ENCODE data around the gene LRRC28. TPM values are rescaled to one million over a fixed set of nuclear protein-coding genes. Genes with fewer than 3 reads are reported as not detected.

The LRRC28 gene
- total RNA-seq, 1 donor from 2014 or later, result 14.6 TPM

DNA sequence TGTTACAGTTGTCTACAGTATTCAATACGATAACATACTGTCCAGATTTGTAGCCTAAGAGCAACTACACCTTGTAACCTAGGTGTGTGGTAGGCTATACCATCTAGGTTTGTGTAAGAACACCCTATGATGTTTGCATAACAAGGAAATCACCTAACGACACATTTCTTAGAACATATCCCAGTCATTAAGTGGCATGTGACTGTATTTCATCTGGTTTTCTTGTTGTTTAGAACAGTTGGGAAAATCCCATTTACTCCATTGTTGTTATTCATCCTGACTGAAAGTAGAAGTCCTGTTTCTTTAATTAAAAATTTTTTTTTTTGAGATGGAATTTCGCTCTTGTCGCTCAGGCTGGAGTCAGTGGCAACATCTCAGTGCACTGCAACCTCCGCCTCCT lies 31.3 kb downstream of the LRRC28 start:
- H3K9me3 Mint-ChIP-seq, result peaks cover 12% of the 10 kb centered on the region
- H3K27me3 Mint-ChIP-seq (ENCODE audit: low read depth), result no peaks in the 10 kb centered on the region
- no peak overlapping the region for H3K4me3 Mint-ChIP-seq (ENCODE audit: low read depth)
- peaks cover 42% of the 10 kb centered on the region for H3K4me1 Mint-ChIP-seq (ENCODE audit: low read depth)
- peaks cover 30% of the 10 kb centered on the region for H3K36me3 Mint-ChIP-seq (ENCODE audit: low read depth)
- intact Hi-C loops (cut with micrococcal nuclease), result loop anchor here (2.0 kb wide), 1 partner anchor 222 kb away; no protein-coding TSS in a partner anchor
- H3K27ac Mint-ChIP-seq, result no peak overlapping the region
- DNase-seq (ENCODE audit: low spot score), result no peak

DNA sequence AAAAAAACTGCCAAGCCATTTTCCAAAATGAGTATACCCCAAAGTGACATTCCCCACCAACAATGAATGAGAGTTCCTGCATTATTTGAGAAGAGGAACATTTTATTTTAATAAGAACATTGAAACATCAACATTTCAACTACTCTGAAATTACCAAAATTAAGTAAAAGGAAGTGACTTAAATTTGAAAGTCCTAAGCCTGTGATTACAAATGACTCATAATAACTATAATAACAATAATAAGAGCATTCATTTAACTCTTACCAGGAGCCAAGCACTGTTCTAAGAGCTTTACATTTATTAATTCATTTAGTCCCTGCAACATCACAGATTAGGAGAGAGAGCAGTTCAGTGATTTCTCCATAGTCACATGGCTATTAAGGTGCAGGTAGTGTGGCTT lies 32.4 kb downstream of the LRRC28 start:
- H3K27ac Mint-ChIP-seq, result no peak overlapping the region
- intact Hi-C loops (cut with micrococcal nuclease), result loop anchor here (2.0 kb wide), 1 partner anchor 221 kb away; no protein-coding TSS in a partner anchor
- H3K36me3 Mint-ChIP-seq (ENCODE audit: low read depth), result peaks cover 29% of the 10 kb centered on the region
- peaks cover 37% of the 10 kb centered on the region for H3K4me1 Mint-ChIP-seq (ENCODE audit: low read depth)
- DNase-seq (ENCODE audit: low spot score), result no peak
- peaks cover 12% of the 10 kb centered on the region for H3K9me3 Mint-ChIP-seq
- H3K27me3 Mint-ChIP-seq (ENCODE audit: low read depth), result no peaks in the 10 kb centered on the region
- no peak overlapping the region for H3K4me3 Mint-ChIP-seq (ENCODE audit: low read depth)

DNA sequence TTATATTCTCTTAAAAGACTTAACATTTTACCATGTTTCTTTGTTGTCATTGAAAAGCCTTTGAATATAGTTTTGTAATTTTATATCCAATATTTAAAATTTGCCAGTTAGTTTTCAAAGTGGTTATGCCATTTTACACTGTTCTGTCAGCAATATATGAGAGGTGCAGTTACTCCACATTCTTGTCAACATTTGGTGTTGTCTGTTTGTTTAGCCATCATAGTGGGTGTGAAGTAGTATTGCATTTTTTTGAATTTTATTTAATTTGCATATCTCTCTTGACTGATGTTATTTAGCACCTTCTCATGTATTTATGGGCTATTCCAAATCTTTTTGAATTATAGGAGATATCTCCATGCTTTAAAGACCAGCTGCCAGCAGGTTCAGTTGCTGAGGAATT lies 40.4 kb downstream of the LRRC28 start:
- no peaks in the 10 kb centered on the region for H3K27me3 Mint-ChIP-seq (ENCODE audit: low read depth)
- DNase-seq (ENCODE audit: low spot score), result no peak
- H3K4me1 Mint-ChIP-seq (ENCODE audit: low read depth), result peaks cover 5% of the 10 kb centered on the region
- no peak overlapping the region for H3K4me3 Mint-ChIP-seq (ENCODE audit: low read depth)
- no peak overlapping the region for H3K27ac Mint-ChIP-seq
- H3K36me3 Mint-ChIP-seq (ENCODE audit: low read depth), result peaks cover 27% of the 10 kb centered on the region
- intact Hi-C loops (cut with micrococcal nuclease), result no loop called here
- H3K9me3 Mint-ChIP-seq, result peaks cover 9% of the 10 kb centered on the region

DNA sequence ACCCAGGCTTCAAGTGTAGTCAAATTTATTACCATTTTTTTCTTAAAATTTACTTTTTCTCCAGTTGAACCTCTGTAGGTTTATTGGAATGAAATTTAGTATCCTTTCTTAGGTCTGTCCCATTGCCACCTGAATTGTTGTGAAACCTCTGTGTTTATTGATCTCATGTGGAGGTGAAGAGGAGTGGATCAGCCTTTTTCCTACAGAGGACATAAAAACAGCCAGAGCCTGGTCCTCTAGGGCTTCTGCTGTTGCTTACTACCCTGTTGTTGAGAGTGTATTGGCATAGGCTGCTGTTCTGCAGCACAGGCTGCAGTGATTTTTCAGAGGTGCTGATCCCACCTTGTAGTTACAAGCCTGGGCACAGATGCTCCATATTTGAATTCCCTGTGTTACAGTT lies 44.6 kb downstream of the LRRC28 start:
- DNase-seq (ENCODE audit: low spot score), result no peak
- no peak overlapping the region for H3K4me3 Mint-ChIP-seq (ENCODE audit: low read depth)
- peaks cover 5% of the 10 kb centered on the region for H3K4me1 Mint-ChIP-seq (ENCODE audit: low read depth)
- intact Hi-C loops (cut with micrococcal nuclease), result no loop called here
- peaks cover 27% of the 10 kb centered on the region for H3K36me3 Mint-ChIP-seq (ENCODE audit: low read depth)
- no peak overlapping the region for H3K27ac Mint-ChIP-seq
- peaks cover 9% of the 10 kb centered on the region for H3K9me3 Mint-ChIP-seq
- H3K27me3 Mint-ChIP-seq (ENCODE audit: low read depth), result no peaks in the 10 kb centered on the region

- peaks cover 9% of the 10 kb centered on the region for H3K9me3 Mint-ChIP-seq
- H3K4me1 Mint-ChIP-seq (ENCODE audit: low read depth), result peaks cover 5% of the 10 kb centered on the region
- DNase-seq (ENCODE audit: low spot score), result no peak
- intact Hi-C loops (cut with micrococcal nuclease), result no loop called here
- no peaks in the 10 kb centered on the region for H3K27me3 Mint-ChIP-seq (ENCODE audit: low read depth)
- H3K4me3 Mint-ChIP-seq (ENCODE audit: low read depth), result no peak overlapping the region
- H3K36me3 Mint-ChIP-seq (ENCODE audit: low read depth), result peaks cover 27% of the 10 kb centered on the region
- no peak overlapping the region for H3K27ac Mint-ChIP-seq
Observed at GRCh38 chr15:99296386-99296785, 45.1 kb downstream of the LRRC28 start.

GRCh38 chr15:99303907-99304306 lies 52.6 kb downstream of the LRRC28 start:
- Mint-ChIP-seq H3K36me3 (ENCODE audit: low read depth) (no peaks in the 10 kb centered on the region), H3K4me3 (ENCODE audit: low read depth) (no peak overlapping the region), H3K27ac (no peak overlapping the region), H3K4me1 (ENCODE audit: low read depth) (no peaks in the 10 kb centered on the region), H3K9me3 (no peaks in the 10 kb centered on the region), H3K27me3 (ENCODE audit: low read depth) (no peaks in the 10 kb centered on the region)
- DNase-seq (ENCODE audit: low spot score), result no peak
- intact Hi-C loops (cut with micrococcal nuclease), result no loop called here

GRCh38 chr15:99305761-99306505 lies 54.7 kb downstream of the LRRC28 start:
- Mint-ChIP-seq H3K27me3 (ENCODE audit: low read depth) (no peaks in the 10 kb centered on the region), H3K27ac (no peak overlapping the region), H3K36me3 (ENCODE audit: low read depth) (no peaks in the 10 kb centered on the region), H3K4me1 (ENCODE audit: low read depth) (no peaks in the 10 kb centered on the region), H3K4me3 (ENCODE audit: low read depth) (no peak overlapping the region), H3K9me3 (no peaks in the 10 kb centered on the region)
- no peak for DNase-seq (ENCODE audit: low spot score)
- intact Hi-C loops (cut with micrococcal nuclease), result no loop called here

GRCh38 chr15:99306694-99307338 lies 55.5 kb downstream of the LRRC28 start:
- Mint-ChIP-seq H3K27ac (no peak overlapping the region), H3K36me3 (ENCODE audit: low read depth) (no peaks in the 10 kb centered on the region), H3K4me3 (ENCODE audit: low read depth) (no peak overlapping the region), H3K27me3 (ENCODE audit: low read depth) (no peaks in the 10 kb centered on the region), H3K4me1 (ENCODE audit: low read depth) (peaks cover 2% of the 10 kb centered on the region), H3K9me3 (no peaks in the 10 kb centered on the region)
- DNase-seq (ENCODE audit: low spot score), result no peak
- intact Hi-C loops (cut with micrococcal nuclease), result no loop called here

DNA sequence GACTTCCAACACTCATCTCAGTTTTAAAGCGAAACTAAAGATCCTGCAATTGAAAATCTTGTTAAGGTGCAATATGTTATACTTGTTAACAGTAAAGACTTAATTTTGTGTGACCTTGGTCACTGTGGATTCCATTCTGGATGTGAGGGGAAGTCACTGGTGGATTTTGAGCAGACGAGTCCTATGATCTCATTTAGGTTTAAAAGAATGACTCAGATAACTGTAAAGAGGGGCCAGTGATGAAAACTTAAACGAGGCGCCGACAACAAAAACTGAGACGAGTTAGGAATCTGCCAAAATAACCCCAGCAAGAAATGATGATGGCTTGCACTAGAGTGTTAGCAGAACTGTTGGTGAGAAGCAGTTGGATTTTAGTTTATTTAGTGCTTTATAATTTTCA lies 56.5 kb downstream of the LRRC28 start:
- peaks cover 3% of the 10 kb centered on the region for H3K36me3 Mint-ChIP-seq (ENCODE audit: low read depth)
- no peaks in the 10 kb centered on the region for H3K27me3 Mint-ChIP-seq (ENCODE audit: low read depth)
- no peak overlapping the region for H3K27ac Mint-ChIP-seq
- H3K9me3 Mint-ChIP-seq, result peaks cover 7% of the 10 kb centered on the region
- intact Hi-C loops (cut with micrococcal nuclease), result no loop called here
- peaks cover 2% of the 10 kb centered on the region for H3K4me1 Mint-ChIP-seq (ENCODE audit: low read depth)
- DNase-seq (ENCODE audit: low spot score), result no peak
- H3K4me3 Mint-ChIP-seq (ENCODE audit: low read depth), result no peak overlapping the region

DNA sequence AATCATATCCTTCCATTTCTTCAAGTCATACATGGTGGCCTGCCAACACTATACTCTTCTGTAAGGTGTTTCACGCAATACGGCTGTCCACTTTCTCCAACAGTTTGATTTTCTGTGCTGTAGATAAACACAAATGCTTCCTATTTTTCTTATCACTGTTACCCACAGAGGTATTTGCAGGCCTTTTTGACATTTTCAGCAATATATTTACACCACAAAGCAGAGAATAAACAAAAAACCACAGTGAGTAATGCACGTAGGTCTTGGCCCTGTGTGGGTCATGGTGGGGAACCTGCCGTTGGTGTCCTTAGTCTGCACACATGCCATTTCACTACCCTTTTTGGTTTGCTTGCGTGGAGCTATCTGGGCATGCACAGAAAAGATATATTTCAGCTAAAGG lies 59.5 kb downstream of the LRRC28 start:
- Mint-ChIP-seq H3K4me1 (ENCODE audit: low read depth) (peaks cover 2% of the 10 kb centered on the region), H3K36me3 (ENCODE audit: low read depth) (peaks cover 10% of the 10 kb centered on the region), H3K9me3 (peaks cover 14% of the 10 kb centered on the region), H3K4me3 (ENCODE audit: low read depth) (no peak overlapping the region), H3K27me3 (ENCODE audit: low read depth) (no peaks in the 10 kb centered on the region), H3K27ac (no peak overlapping the region)
- DNase-seq (ENCODE audit: low spot score), result no peak
- intact Hi-C loops (cut with micrococcal nuclease), result no loop called here

DNA sequence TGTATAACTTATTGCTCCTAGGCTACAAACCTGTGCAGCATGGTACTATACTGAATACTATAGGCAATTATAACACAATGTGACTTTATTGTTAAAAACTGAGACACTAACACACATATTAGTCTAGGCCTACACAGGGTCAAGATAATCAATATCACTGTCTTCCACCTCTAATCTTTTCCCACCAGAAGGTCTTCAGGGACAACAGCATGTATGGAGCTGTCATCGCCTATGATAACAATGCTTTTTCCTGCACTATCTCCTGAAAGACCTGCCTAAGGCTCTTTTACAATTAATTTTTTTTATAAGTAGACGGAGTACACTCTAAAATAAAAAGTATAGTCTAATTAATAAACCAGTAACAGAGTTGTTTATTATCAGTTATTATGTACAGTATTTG lies 60.9 kb downstream of the LRRC28 start:
- H3K9me3 Mint-ChIP-seq, result peaks cover 14% of the 10 kb centered on the region
- no peak overlapping the region for H3K4me3 Mint-ChIP-seq (ENCODE audit: low read depth)
- intact Hi-C loops (cut with micrococcal nuclease), result no loop called here
- no peak overlapping the region for H3K27ac Mint-ChIP-seq
- H3K36me3 Mint-ChIP-seq (ENCODE audit: low read depth), result peaks cover 10% of the 10 kb centered on the region
- no peaks in the 10 kb centered on the region for H3K27me3 Mint-ChIP-seq (ENCODE audit: low read depth)
- no peak for DNase-seq (ENCODE audit: low spot score)
- peaks cover 3% of the 10 kb centered on the region for H3K4me1 Mint-ChIP-seq (ENCODE audit: low read depth)

DNA sequence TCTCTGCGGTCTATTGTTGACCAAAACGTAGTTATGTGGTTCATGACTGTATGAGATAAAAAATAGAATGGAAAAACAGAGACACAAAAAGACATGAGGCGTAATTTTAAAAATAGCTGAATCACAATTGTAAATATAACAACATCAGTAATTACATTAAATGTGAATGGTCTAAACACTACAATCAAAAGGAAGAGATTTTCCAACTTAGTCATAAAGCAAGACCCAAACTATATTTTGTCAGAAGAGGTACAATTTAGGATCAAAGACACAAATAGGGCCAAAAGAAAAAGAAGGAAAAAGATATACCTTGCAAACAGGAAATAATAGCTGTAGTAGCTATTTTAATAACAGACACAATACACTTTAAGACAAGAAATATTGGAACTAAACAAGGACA lies 61.5 kb downstream of the LRRC28 start:
- H3K27me3 Mint-ChIP-seq (ENCODE audit: low read depth), result no peaks in the 10 kb centered on the region
- H3K27ac Mint-ChIP-seq, result no peak overlapping the region
- peaks cover 14% of the 10 kb centered on the region for H3K9me3 Mint-ChIP-seq
- H3K4me1 Mint-ChIP-seq (ENCODE audit: low read depth), result peaks cover 3% of the 10 kb centered on the region
- no peak for DNase-seq (ENCODE audit: low spot score)
- peaks cover 10% of the 10 kb centered on the region for H3K36me3 Mint-ChIP-seq (ENCODE audit: low read depth)
- intact Hi-C loops (cut with micrococcal nuclease), result no loop called here
- H3K4me3 Mint-ChIP-seq (ENCODE audit: low read depth), result no peak overlapping the region

- H3K36me3 Mint-ChIP-seq (ENCODE audit: low read depth), result peaks cover 10% of the 10 kb centered on the region
- no peaks in the 10 kb centered on the region for H3K27me3 Mint-ChIP-seq (ENCODE audit: low read depth)
- H3K9me3 Mint-ChIP-seq, result peaks cover 14% of the 10 kb centered on the region
- DNase-seq (ENCODE audit: low spot score), result no peak
- H3K4me1 Mint-ChIP-seq (ENCODE audit: low read depth), result peaks cover 4% of the 10 kb centered on the region
- intact Hi-C loops (cut with micrococcal nuclease), result no loop called here
- no peak overlapping the region for H3K4me3 Mint-ChIP-seq (ENCODE audit: low read depth)
- H3K27ac Mint-ChIP-seq, result no peak overlapping the region
Observed at GRCh38 chr15:99315636-99316035, 64.4 kb downstream of the LRRC28 start.
